ENCODE data around the gene UBXN4.

UBXN4 gene

DNA sequence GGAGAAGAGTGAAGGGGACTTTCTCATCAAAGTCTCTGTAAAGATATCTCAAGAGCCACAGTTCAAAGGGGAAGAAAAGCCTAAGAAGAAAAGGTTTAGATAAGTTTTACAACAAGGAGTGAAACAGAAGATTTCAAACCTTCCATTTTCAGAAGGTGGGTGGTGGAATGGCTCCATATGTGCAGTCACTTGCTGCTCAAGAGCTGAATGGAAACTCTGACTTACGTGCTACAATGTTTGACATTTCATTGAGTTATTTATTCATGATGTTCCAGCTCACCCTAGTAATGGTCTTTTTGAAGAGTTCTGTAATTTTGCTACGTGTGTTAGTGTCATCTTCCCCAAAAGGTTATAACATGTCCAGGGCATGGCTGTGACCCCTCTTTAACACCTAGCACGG lies 73.6 kb downstream of the UBXN4 start:
- DNase-seq: no peak

- DNase-seq: no peak
These were observed 75.8 kb downstream of the UBXN4 start for GRCh38 chr2:135817466-135817865.

- no peak for DNase-seq
These were observed 76.3 kb downstream of the UBXN4 start for GRCh38 chr2:135817951-135818350.

- DNase-seq: no peak
These were observed 77.4 kb downstream of the UBXN4 start for GRCh38 chr2:135818937-135819610.

- no peak for DNase-seq
These were observed 78.5 kb downstream of the UBXN4 start for GRCh38 chr2:135820003-135820618.

DNA sequence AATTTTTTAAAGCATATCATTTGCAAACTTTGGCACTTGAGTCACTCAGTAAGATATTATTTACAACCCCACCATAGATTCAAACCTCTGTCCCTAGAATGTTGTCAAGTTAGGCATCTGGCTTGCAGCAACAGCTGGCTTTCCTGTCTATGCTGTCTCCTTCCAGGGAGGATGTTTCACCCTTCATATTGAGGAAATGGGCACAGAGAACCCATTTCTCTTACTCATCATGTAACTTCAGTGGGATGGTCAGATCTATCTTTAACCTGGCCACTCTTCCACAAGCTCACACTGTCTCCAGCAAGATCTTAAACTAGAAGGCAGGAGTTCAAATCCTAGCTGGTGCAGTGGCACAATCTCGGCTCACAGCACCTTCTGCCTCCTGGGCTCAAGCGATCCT lies 79.5 kb downstream of the UBXN4 start:
- no peak for DNase-seq

GRCh38 chr2:135822855-135823254 lies 81.2 kb downstream of the UBXN4 start:
- no peak for DNase-seq

GRCh38 chr2:135825131-135825530 lies 83.5 kb downstream of the UBXN4 start:
- no peak for DNase-seq

DNA sequence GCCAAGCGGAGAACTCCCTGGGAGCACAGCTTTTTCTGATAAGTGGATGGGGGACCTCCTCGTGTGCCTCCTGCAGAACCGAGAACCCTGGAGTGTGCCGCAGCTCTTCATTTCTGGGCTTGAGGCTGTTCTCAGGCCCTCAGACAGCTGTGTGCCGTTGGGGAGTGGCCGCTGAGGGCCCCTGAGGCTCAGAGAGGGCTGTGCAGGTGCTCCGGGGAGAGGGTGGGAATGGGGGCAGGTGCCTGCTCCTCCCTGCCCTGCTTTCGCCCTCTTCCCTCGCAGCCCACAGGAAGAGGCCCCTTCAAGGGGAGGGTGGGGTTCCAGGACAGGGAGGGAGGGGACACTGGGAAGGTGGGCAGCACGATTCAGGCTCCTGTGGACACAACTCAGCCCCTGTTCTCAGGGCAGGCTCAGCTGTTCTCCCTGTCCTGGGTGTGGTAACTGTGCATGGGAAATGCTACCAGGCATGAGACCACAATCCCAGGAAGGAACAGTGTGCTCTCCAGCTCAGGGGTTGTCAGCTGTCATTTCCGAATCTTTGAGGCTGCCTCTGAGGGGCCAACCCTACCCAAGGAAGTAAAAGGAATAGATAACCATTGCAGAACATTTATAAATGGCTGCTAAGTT lies 84.0 kb downstream of the UBXN4 start:
- DNase-seq: no peak

- DNase-seq: no peak
These were observed 84.9 kb downstream of the UBXN4 start for GRCh38 chr2:135826544-135826943.

- peak; percentile 87 for DNase-seq
These were observed 87.9 kb downstream of the UBXN4 start for GRCh38 chr2:135829378-135830135.

DNA sequence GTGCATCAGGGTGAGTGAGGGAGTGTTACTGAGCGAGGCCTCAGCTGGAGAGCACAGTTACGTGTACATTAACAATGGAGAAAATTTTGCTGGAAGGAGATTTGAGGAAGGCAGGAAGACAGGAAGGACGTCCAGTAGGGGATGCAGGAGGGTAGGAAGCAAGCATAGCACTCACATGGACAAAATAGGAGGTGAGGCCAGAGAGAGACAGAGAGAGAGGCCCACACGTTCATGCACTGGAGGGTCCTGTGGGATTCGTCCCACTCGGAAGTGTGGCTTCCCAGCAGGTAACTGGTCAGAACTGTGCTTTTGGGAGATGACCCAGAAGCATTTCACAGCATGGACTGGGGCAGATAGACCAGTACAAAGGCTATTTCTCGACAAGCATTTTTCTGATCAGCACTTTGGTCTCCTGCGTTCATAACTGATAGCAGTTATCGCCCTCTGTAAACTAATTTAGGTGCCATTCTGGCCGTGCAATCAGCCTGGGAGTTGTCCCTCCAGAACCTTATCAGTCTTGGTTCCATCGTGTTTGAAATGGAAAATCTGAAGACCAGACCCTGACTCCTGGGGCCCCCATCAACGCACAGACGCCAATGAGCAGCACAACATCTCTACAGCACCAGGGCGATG lies 89.6 kb downstream of the UBXN4 start:
- no peak for DNase-seq

DNA sequence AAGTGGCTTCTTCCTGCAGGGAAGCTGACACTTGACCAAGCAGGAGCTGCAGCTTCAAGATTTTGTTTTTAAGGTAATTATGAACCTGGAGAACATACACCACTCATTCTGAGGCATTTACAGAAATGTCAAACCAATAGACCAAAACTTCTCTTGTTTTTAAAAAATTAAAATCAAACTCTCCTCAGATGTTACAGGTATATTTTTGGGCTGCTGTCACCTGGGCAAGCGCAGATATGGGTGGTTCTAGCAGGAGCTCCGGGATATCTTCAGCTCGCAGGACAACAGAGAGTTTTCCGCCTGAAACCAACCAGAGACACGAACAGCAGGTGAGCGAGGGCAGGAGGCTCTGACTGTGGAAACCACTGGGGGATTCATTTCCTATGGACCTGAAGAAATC lies 91.2 kb downstream of the UBXN4 start:
- DNase-seq: no peak
